KMS-11 (cell line): ENCODE data around the gene MALT1.

Experiments
- H2AFZ ChIP-seq: fragments of 200-600 bp; sonication (generic); 2 replicates; pipeline ENCODE4 v1.6.1; 2016; ENCODE audit warnings: antibody characterized with exemption, mixed run types, low read depth
- H3K27ac ChIP-seq: fragments of 200-600 bp; sonication (generic); 2 replicates; pipeline ENCODE4 v1.6.1; 2016; ENCODE audit warnings: mild to moderate bottlenecking, mixed run types
- H3K27me3 ChIP-seq: fragments of 200-600 bp; sonication (generic); 2 replicates; pipeline ENCODE4 v1.6.1; 2017; ENCODE audit warnings: mild to moderate bottlenecking, low read depth, mixed run types, moderate library complexity; ENCODE audit not compliant: insufficient read depth
- H3K36me3 ChIP-seq: fragments of 200-600 bp; sonication (generic); 2 replicates; pipeline ENCODE4 v1.6.1; 2017; ENCODE audit warnings: mild to moderate bottlenecking, mixed run types; ENCODE audit not compliant: insufficient read depth
- H3K4me1 ChIP-seq: fragments of 200-600 bp; sonication (generic); 2 replicates; pipeline ENCODE4 v1.6.1; 2016; ENCODE audit warnings: mild to moderate bottlenecking, low read depth, mixed run types; ENCODE audit not compliant: poor library complexity, severe bottlenecking
- H3K4me2 ChIP-seq: fragments of 200-600 bp; sonication (generic); 2 replicates; pipeline ENCODE4 v1.7.0; 2016; ENCODE audit warnings: mild to moderate bottlenecking, mixed run types
- H3K4me3 ChIP-seq: fragments of 200-600 bp; sonication (generic); IDR thresholded peaks from 2 replicates; pipeline ENCODE4 v1.6.1; 2017; ENCODE audit warnings: low read depth, low read length, mixed read lengths; ENCODE audit not compliant: insufficient read depth
- H3K79me2 ChIP-seq: fragments of 200-600 bp; sonication (generic); 2 replicates; pipeline ENCODE4 v1.6.1; 2016; ENCODE audit warnings: low read depth, mixed run types; ENCODE audit not compliant: insufficient read depth
- H3K9ac ChIP-seq: fragments of 200-600 bp; sonication (generic); 2 replicates; pipeline ENCODE4 v1.6.1; 2016; ENCODE audit warnings: mild to moderate bottlenecking, mixed run types
- H4K20me1 ChIP-seq: fragments of 200-600 bp; sonication (generic); 2 replicates; pipeline ENCODE4 v1.6.1; 2016; ENCODE audit warnings: mild to moderate bottlenecking, mixed run types; ENCODE audit not compliant: insufficient read depth
- CTCF ChIP-seq: fragments of 200-600 bp; sonication (generic); conservative IDR thresholded peaks from 2 replicates; pipeline ENCODE4 v1.6.1; 2017; ENCODE audit warnings: low read depth, mild to moderate bottlenecking, antibody characterized with exemption, low read length, moderate library complexity, mixed read lengths

The MALT1 gene

DNA sequence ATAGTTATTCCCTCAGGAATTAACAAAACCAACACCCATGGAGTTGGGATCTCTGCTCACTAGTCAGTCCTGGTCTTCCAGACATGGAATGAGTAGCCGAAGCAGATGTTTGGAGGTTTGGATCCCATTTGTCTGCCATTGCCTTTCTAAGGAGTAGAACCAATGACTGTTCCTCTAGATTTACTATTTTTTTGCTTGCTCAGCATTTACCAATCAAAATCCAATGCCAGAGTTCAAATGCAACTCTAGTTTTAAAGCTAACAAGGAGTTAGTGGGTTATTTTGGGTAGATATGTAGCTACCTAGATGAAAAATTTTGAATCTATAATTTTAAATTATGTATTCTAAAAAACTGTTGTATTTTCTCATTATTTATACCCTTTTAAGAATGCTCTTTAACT lies 62.6 kb downstream of the MALT1 start:
- no peaks in the 10 kb centered on the region for H3K79me2 ChIP-seq
- no peak overlapping the region for H3K4me2 ChIP-seq
- H3K4me1 ChIP-seq = no peaks in the 10 kb centered on the region

DNA sequence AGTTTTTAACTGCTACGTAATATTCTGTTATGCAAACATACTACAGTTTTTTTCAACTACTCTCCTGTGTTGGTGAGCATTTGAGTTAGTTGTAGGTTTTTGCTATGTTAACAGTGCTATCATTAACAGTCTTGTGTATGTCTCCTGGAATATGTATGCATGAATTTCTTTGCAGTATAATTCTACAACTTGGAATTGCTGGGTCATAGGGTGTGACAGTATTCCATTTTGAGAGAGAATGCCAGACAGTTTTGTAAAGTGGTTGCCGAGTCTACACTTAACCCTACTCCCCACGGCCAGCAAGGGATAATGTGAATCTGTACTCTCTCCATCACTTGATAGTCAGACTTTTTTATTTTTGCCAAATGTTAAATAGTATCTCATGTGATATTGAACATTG lies 67.1 kb downstream of the MALT1 start:
- Histone ChIP-seq H3K27ac (no peak overlapping the region), H3K4me3 (no peak overlapping the region), H3K4me2 (no peak overlapping the region), H3K4me1 (no peaks in the 10 kb centered on the region), H3K36me3 (peaks cover 20% of the 10 kb centered on the region), H3K27me3 (no peaks in the 10 kb centered on the region), H4K20me1 (no peaks in the 10 kb centered on the region), H3K79me2 (no peaks in the 10 kb centered on the region), H2AFZ (no peak overlapping the region), H3K9ac (no peak overlapping the region)
- no peak for TF ChIP-seq CTCF

More for the DNA sequence above, 62.6 kb downstream of the MALT1 start:
- TF ChIP-seq CTCF = no peak
- H3K27me3 ChIP-seq = no peaks in the 10 kb centered on the region
- peaks cover 8% of the 10 kb centered on the region; the same call in 1 of the 2 replicates for H3K36me3 ChIP-seq
- no peak overlapping the region for H2AFZ ChIP-seq
- no peak overlapping the region for H3K27ac ChIP-seq
- H4K20me1 ChIP-seq = no peaks in the 10 kb centered on the region
- no peak overlapping the region for H3K4me3 ChIP-seq
- H3K9ac ChIP-seq = no peak overlapping the region

- no peak overlapping the region for H3K9ac ChIP-seq
- H3K4me2 ChIP-seq = no peak overlapping the region
- no peak overlapping the region for H3K27ac ChIP-seq
- no peaks in the 10 kb centered on the region for H4K20me1 ChIP-seq
- H2AFZ ChIP-seq = no peak overlapping the region
- no peak for TF ChIP-seq CTCF
- H3K27me3 ChIP-seq = no peaks in the 10 kb centered on the region
- no peaks in the 10 kb centered on the region for H3K4me1 ChIP-seq
- H3K79me2 ChIP-seq = no peaks in the 10 kb centered on the region
- peaks cover 56% of the 10 kb centered on the region for H3K36me3 ChIP-seq
- no peak overlapping the region for H3K4me3 ChIP-seq
Measured at GRCh38 chr18:58745914-58746313, 74.6 kb downstream of the MALT1 start.

- H3K9ac ChIP-seq = no peak overlapping the region
- no peak overlapping the region for H3K4me2 ChIP-seq
- H2AFZ ChIP-seq = no peak overlapping the region
- no peaks in the 10 kb centered on the region for H3K4me1 ChIP-seq
- no peaks in the 10 kb centered on the region for H3K27me3 ChIP-seq
- no peak overlapping the region for H3K27ac ChIP-seq
- H3K79me2 ChIP-seq = no peaks in the 10 kb centered on the region
- H4K20me1 ChIP-seq = no peaks in the 10 kb centered on the region
- H3K36me3 ChIP-seq = peaks cover 48% of the 10 kb centered on the region; the same call in 1 of the 2 replicates
- H3K4me3 ChIP-seq = no peak overlapping the region
- no peak for TF ChIP-seq CTCF
Measured at GRCh38 chr18:58748899-58749595, 77.8 kb downstream of the MALT1 start.
